Measurements from ENCODE around the gene FRZB.

Gene FRZB

GRCh38 chr2:182862091-182862490, 4.3 kb downstream of the FRZB start:
- no peaks in the 10 kb centered on the region for H3K9me3 ChIP-seq (ENCODE audit: control extremely low read depth in 1 of 5, control insufficient read depth in 4 of 5, insufficient read depth in 2 of 5, low read depth in 1 of 5, low read length in 4 of 5)
- no peak overlapping the region for H3K27ac ChIP-seq (ENCODE audit: insufficient read depth in 1 of 2, low read depth in 1 of 2, low read length in 2 of 2, poor library complexity in 1 of 2, severe bottlenecking in 2 of 2)
- H3K36me3 ChIP-seq (ENCODE audit: control insufficient read depth in 4 of 4, insufficient read depth in 4 of 4, low read length in 3 of 4): no peaks in the 10 kb centered on the region
- 97% methylated on average over 3 of the region's 5 CpGs for WGBS (ENCODE audit: insufficient coverage)
- H3K4me1 ChIP-seq (ENCODE audit: control extremely low read depth in 1 of 4, control insufficient read depth in 4 of 4, insufficient read depth in 4 of 4, low read length in 3 of 4): peaks cover 0 to 13% (median 11%) of the 10 kb centered on the region in 4 experiments
- no peak for DNase-seq
- ChIA-PET POLR2A (no interaction called here), CTCF (no interaction called here)
- H3K4me3 ChIP-seq (ENCODE audit: control insufficient read depth in 1 of 7, extremely low read depth in 1 of 7, insufficient read depth in 4 of 7, low read depth in 2 of 7, low read length in 6 of 7): no peak overlapping the region
- H3K27me3 ChIP-seq (replicated peaks in 2 of 5; ENCODE audit: control insufficient read depth in 4 of 5, insufficient read depth in 5 of 5, low read length in 4 of 5): peaks cover 9 to 34% (median 21%) of the 10 kb centered on the region in 5 experiments

- no CpG with 5 or more reads among the region's 2 CpGs for WGBS (ENCODE audit: insufficient coverage)
- CTCF ChIA-PET: no interaction called here
- no peak for DNase-seq
Measured at GRCh38 chr2:182860858-182861257, 5.6 kb downstream of the FRZB start.

DNA sequence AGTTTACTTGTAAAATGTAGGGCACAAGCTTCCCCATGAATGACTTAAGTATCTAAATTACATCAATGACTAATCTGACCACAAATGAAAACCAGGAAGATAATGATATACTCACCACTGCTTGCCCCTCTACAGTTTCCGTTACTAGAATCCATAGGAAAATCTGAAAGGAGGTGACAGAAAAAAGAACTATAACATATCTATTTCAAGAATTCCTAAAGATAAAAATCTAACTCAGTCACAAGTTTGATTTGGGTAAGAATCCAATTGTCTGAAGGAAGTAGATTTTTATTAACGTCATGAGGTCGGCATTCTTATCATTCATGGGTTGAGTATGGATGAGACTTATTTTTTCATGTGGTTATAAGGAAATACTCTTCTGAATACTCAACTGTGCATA, 7.8 kb downstream of the FRZB start:
- no peak for DNase-seq
- ChIA-PET CTCF (no interaction called here), POLR2A (no interaction called here)
- H3K36me3 ChIP-seq (ENCODE audit: control insufficient read depth in 4 of 4, insufficient read depth in 4 of 4, low read length in 3 of 4): no peaks in the 10 kb centered on the region
- H3K9me3 ChIP-seq (ENCODE audit: control extremely low read depth in 1 of 5, control insufficient read depth in 4 of 5, insufficient read depth in 2 of 5, low read depth in 1 of 5, low read length in 4 of 5): peaks cover 0 to 5% (median 0%) of the 10 kb centered on the region in 5 experiments
- H3K27ac ChIP-seq (ENCODE audit: insufficient read depth in 1 of 2, low read depth in 1 of 2, low read length in 2 of 2, poor library complexity in 1 of 2, severe bottlenecking in 2 of 2): no peak overlapping the region
- peaks cover 0 to 3% (median under 1%) of the 10 kb centered on the region in 5 experiments for H3K27me3 ChIP-seq (replicated peaks in 2 of 5; ENCODE audit: control insufficient read depth in 4 of 5, insufficient read depth in 5 of 5, low read length in 4 of 5)
- H3K4me1 ChIP-seq (ENCODE audit: control extremely low read depth in 1 of 4, control insufficient read depth in 4 of 4, insufficient read depth in 4 of 4, low read length in 3 of 4): no peaks in the 10 kb centered on the region
- WGBS (ENCODE audit: insufficient coverage): no CpG with 5 or more reads among the region's 3 CpGs
- no peak overlapping the region for H3K4me3 ChIP-seq (ENCODE audit: control insufficient read depth in 1 of 7, extremely low read depth in 1 of 7, insufficient read depth in 4 of 7, low read depth in 2 of 7, low read length in 6 of 7)

More at GRCh38 chr2:182860858-182861257, 5.6 kb downstream of the FRZB start:
- Histone ChIP-seq H3K27ac (ENCODE audit: insufficient read depth in 1 of 2, low read depth in 1 of 2, low read length in 2 of 2, poor library complexity in 1 of 2, severe bottlenecking in 2 of 2) (no peak overlapping the region), H3K4me1 (ENCODE audit: control extremely low read depth in 1 of 4, control insufficient read depth in 4 of 4, insufficient read depth in 4 of 4, low read length in 3 of 4) (peaks cover 0 to 1% (median 0%) of the 10 kb centered on the region in 4 experiments), H3K36me3 (ENCODE audit: control insufficient read depth in 4 of 4, insufficient read depth in 4 of 4, low read length in 3 of 4) (no peaks in the 10 kb centered on the region), H3K9me3 (ENCODE audit: control extremely low read depth in 1 of 5, control insufficient read depth in 4 of 5, insufficient read depth in 2 of 5, low read depth in 1 of 5, low read length in 4 of 5) (peaks cover 0 to under 1% (median 0%) of the 10 kb centered on the region in 5 experiments), H3K4me3 (ENCODE audit: control insufficient read depth in 1 of 7, extremely low read depth in 1 of 7, insufficient read depth in 4 of 7, low read depth in 2 of 7, low read length in 6 of 7) (no peak overlapping the region), H3K27me3 (replicated peaks in 2 of 5; ENCODE audit: control insufficient read depth in 4 of 5, insufficient read depth in 5 of 5, low read length in 4 of 5) (peaks cover 9 to 22% (median 13%) of the 10 kb centered on the region in 5 experiments)
- POLR2A ChIA-PET: no interaction called here

DNA sequence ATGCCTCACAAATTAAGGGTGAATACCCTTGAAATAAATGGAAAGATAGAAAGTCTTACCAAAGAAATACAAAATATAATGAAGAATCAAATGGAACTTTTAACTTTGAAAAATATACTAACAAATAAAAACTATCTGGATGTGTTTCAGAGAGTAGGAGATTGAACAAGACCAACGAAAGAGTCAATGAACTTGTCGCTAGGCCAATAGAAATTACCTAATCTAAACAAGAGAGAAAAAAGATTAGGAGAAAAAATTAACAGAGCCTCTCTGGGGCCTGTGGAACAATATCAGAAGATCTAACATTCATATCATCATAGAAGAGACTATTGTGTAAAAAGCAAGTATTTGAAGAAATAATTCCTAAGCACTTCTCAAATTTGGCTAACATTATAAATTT, 11.1 kb downstream of the FRZB start:
- no peak overlapping the region for H3K27ac ChIP-seq (ENCODE audit: insufficient read depth in 1 of 2, low read depth in 1 of 2, low read length in 2 of 2, poor library complexity in 1 of 2, severe bottlenecking in 2 of 2)
- no peaks in the 10 kb centered on the region for H3K27me3 ChIP-seq (replicated peaks in 2 of 5; ENCODE audit: control insufficient read depth in 4 of 5, insufficient read depth in 5 of 5, low read length in 4 of 5)
- no CpG with 5 or more reads among the region's 2 CpGs for WGBS (ENCODE audit: insufficient coverage)
- H3K36me3 ChIP-seq (ENCODE audit: control insufficient read depth in 4 of 4, insufficient read depth in 4 of 4, low read length in 3 of 4): no peaks in the 10 kb centered on the region
- no peak for DNase-seq
- ChIA-PET POLR2A (no interaction called here), CTCF (no interaction called here)
- H3K4me1 ChIP-seq (ENCODE audit: control extremely low read depth in 1 of 4, control insufficient read depth in 4 of 4, insufficient read depth in 4 of 4, low read length in 3 of 4): no peaks in the 10 kb centered on the region
- H3K9me3 ChIP-seq (ENCODE audit: control extremely low read depth in 1 of 5, control insufficient read depth in 4 of 5, insufficient read depth in 2 of 5, low read depth in 1 of 5, low read length in 4 of 5): peaks cover 0 to 5% (median 0%) of the 10 kb centered on the region in 5 experiments
- no peak overlapping the region for H3K4me3 ChIP-seq (ENCODE audit: control insufficient read depth in 1 of 7, extremely low read depth in 1 of 7, insufficient read depth in 4 of 7, low read depth in 2 of 7, low read length in 6 of 7)

- Histone ChIP-seq H3K9me3 (ENCODE audit: control extremely low read depth in 1 of 5, control insufficient read depth in 4 of 5, insufficient read depth in 2 of 5, low read depth in 1 of 5, low read length in 4 of 5) (peaks cover 0 to 5% (median 0%) of the 10 kb centered on the region in 5 experiments), H3K4me3 (ENCODE audit: control insufficient read depth in 1 of 7, extremely low read depth in 1 of 7, insufficient read depth in 4 of 7, low read depth in 2 of 7, low read length in 6 of 7) (no peak overlapping the region), H3K36me3 (ENCODE audit: control insufficient read depth in 4 of 4, insufficient read depth in 4 of 4, low read length in 3 of 4) (no peaks in the 10 kb centered on the region), H3K27me3 (replicated peaks in 2 of 5; ENCODE audit: control insufficient read depth in 4 of 5, insufficient read depth in 5 of 5, low read length in 4 of 5) (no peaks in the 10 kb centered on the region), H3K4me1 (ENCODE audit: control extremely low read depth in 1 of 4, control insufficient read depth in 4 of 4, insufficient read depth in 4 of 4, low read length in 3 of 4) (no peaks in the 10 kb centered on the region), H3K27ac (ENCODE audit: insufficient read depth in 1 of 2, low read depth in 1 of 2, low read length in 2 of 2, poor library complexity in 1 of 2, severe bottlenecking in 2 of 2) (no peak overlapping the region)
- POLR2A ChIA-PET: no interaction called here
- CTCF ChIA-PET: no interaction called here
- no peak for DNase-seq
- WGBS (ENCODE audit: insufficient coverage): 95% methylated on average over 3 of the region's 5 CpGs
Measured at GRCh38 chr2:182854375-182855105, 11.9 kb downstream of the FRZB start.

GRCh38 chr2:182852801-182853200, 13.6 kb downstream of the FRZB start:
- peaks cover 0 to 5% (median 0%) of the 10 kb centered on the region in 5 experiments for H3K9me3 ChIP-seq (ENCODE audit: control extremely low read depth in 1 of 5, control insufficient read depth in 4 of 5, insufficient read depth in 2 of 5, low read depth in 1 of 5, low read length in 4 of 5)
- no CpG with 5 or more reads among the region's 1 CpG for WGBS (ENCODE audit: insufficient coverage)
- no peak overlapping the region for H3K4me3 ChIP-seq (ENCODE audit: control insufficient read depth in 1 of 7, extremely low read depth in 1 of 7, insufficient read depth in 4 of 7, low read depth in 2 of 7, low read length in 6 of 7)
- DNase-seq: no peak
- POLR2A ChIA-PET: no interaction called here
- H3K36me3 ChIP-seq (ENCODE audit: control insufficient read depth in 4 of 4, insufficient read depth in 4 of 4, low read length in 3 of 4): no peaks in the 10 kb centered on the region
- CTCF ChIA-PET: interaction anchor here (1.2 to 1.6 kb wide), 2 partner anchors 9 to 35 kb away, joined by 3 read pairs; no protein-coding TSS in a partner anchor
- H3K4me1 ChIP-seq (ENCODE audit: control extremely low read depth in 1 of 4, control insufficient read depth in 4 of 4, insufficient read depth in 4 of 4, low read length in 3 of 4): no peaks in the 10 kb centered on the region
- no peaks in the 10 kb centered on the region for H3K27me3 ChIP-seq (replicated peaks in 2 of 5; ENCODE audit: control insufficient read depth in 4 of 5, insufficient read depth in 5 of 5, low read length in 4 of 5)
- H3K27ac ChIP-seq (ENCODE audit: insufficient read depth in 1 of 2, low read depth in 1 of 2, low read length in 2 of 2, poor library complexity in 1 of 2, severe bottlenecking in 2 of 2): no peak overlapping the region

GRCh38 chr2:182852090-182852489, 14.3 kb downstream of the FRZB start:
- no CpG with 5 or more reads among the region's 1 CpG for WGBS (ENCODE audit: insufficient coverage)
- DNase-seq: no peak
- ChIA-PET CTCF (interaction anchor here (1.2 kb wide), 1 partner anchor 8 kb away, joined by 3 read pairs; no protein-coding TSS in a partner anchor), POLR2A (no interaction called here)
- no peak overlapping the region for H3K4me3 ChIP-seq (ENCODE audit: control insufficient read depth in 1 of 7, extremely low read depth in 1 of 7, insufficient read depth in 4 of 7, low read depth in 2 of 7, low read length in 6 of 7)
- peaks cover 0 to 5% (median 0%) of the 10 kb centered on the region in 5 experiments for H3K9me3 ChIP-seq (ENCODE audit: control extremely low read depth in 1 of 5, control insufficient read depth in 4 of 5, insufficient read depth in 2 of 5, low read depth in 1 of 5, low read length in 4 of 5)
- H3K36me3 ChIP-seq (ENCODE audit: control insufficient read depth in 4 of 4, insufficient read depth in 4 of 4, low read length in 3 of 4): no peaks in the 10 kb centered on the region
- H3K27me3 ChIP-seq (replicated peaks in 2 of 5; ENCODE audit: control insufficient read depth in 4 of 5, insufficient read depth in 5 of 5, low read length in 4 of 5): no peaks in the 10 kb centered on the region
- H3K4me1 ChIP-seq (ENCODE audit: control extremely low read depth in 1 of 4, control insufficient read depth in 4 of 4, insufficient read depth in 4 of 4, low read length in 3 of 4): no peaks in the 10 kb centered on the region
- no peak overlapping the region for H3K27ac ChIP-seq (ENCODE audit: insufficient read depth in 1 of 2, low read depth in 1 of 2, low read length in 2 of 2, poor library complexity in 1 of 2, severe bottlenecking in 2 of 2)

Measured in common myeloid progenitor, CD34-positive (primary cell).